ENCODE data around the gene TSFM. TPM values are rescaled to one million over a fixed set of nuclear protein-coding genes. Genes with fewer than 3 reads are reported as not detected.
A peak's percentile ranks its signal among the peaks of the same experiment; 100 is the strongest.

Gene TSFM
- 10 to 100 TPM; 20.0 to 23.2 TPM for total RNA-seq

DNA sequence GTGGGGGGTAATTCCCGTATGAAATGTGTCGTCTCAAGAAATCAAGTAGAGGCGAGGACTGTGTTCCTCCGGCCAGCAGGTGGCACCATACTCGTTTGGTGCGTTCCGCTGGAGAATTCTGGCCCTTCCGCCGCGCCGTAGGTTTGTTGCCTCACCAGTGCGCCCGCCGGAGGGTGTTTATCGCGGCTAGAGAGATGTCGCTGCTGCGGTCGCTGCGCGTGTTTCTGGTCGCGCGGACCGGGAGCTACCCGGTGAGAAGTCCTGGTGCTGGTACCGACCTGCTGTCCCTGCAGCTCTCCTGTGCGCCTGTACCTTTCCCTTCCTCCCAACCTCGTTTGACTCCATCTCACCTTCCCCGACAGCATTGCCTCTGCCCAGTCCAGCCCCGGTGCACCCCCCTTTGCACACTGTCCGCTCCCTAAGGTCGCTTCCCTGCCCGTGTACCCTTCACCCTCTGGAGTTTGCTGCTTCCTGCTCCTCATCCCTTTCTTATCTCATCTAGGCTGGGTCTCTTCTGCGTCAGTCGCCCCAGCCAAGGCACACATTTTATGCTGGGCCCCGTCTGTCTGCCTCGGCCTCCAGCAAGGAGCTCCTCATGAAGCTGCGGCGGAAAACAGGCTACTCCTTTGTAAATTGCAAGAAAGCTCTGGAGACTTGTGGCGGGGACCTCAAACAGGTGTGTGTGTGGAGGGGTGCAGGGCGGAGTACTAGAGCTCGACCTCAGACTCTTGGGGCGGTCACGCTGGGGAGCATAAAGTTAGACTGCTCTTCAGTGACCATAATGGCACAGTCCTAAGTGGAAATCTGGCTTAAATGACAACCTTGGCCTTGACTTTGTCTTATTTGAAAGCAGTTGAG lies at the start of gene TSFM:
TSS of gene TSFM (plus strand) at position 180 of the 858 bp plus-strand sequence. CDS start at position 195, 15 bp downstream.
- TF ChIP-seq, protein P1, sequence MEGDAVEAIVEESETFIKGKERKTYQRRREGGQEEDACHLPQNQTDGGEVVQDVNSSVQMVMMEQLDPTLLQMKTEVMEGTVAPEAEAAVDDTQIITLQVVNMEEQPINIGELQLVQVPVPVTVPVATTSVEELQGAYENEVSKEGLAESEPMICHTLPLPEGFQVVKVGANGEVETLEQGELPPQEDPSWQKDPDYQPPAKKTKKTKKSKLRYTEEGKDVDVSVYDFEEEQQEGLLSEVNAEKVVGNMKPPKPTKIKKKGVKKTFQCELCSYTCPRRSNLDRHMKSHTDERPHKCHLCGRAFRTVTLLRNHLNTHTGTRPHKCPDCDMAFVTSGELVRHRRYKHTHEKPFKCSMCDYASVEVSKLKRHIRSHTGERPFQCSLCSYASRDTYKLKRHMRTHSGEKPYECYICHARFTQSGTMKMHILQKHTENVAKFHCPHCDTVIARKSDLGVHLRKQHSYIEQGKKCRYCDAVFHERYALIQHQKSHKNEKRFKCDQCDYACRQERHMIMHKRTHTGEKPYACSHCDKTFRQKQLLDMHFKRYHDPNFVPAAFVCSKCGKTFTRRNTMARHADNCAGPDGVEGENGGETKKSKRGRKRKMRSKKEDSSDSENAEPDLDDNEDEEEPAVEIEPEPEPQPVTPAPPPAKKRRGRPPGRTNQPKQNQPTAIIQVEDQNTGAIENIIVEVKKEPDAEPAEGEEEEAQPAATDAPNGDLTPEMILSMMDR (IDR thresholded peaks at IDR 0.05) = peak; percentile 64 to 97
- Histone ChIP-seq H3K4me1 (peaks cover 0 to 16% of the 10 kb centered on the region in 2 donors), H3K4me3 (peak within 1 kb of the TSS; percentile 77 to 100), H3K36me3 (peaks cover 33% of the 10 kb centered on the region), H3K27ac (peak within 1 kb of the TSS; percentile 61 to 69), H3K9me3 (no peaks in the 10 kb centered on the region), H3K27me3 (no peaks in the 10 kb centered on the region)
- DNase-seq (ENCODE audit: low spot score) = peak; percentile 96

DNA sequence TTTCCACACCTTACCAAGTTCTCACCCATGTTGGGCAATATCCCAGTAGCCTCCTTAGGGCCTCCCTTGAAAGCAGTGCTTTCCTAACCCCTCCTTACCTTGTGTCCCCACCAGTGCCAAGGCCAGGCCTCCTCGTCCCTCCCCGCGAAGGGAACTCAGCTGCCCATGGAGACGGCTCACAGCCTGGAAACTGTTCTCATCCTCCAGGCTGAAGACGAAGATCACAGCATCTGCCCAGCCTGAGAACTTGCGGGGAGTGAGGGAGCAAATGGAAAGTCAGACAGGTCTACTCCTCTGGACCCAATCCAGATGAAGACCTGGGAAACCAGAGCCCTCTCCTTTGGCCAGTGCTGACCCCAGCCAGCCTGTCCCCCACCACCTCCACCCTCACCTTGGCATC lies 48.7 kb upstream of the TSFM start:
- Histone ChIP-seq H3K4me1 (peaks cover 0 to 39% of the 10 kb centered on the region in 2 donors), H3K4me3 (no peak overlapping the region), H3K27ac (no peak overlapping the region), H3K27me3 (peaks cover 15 to 27% of the 10 kb centered on the region in 2 donors), H3K9me3 (no peaks in the 10 kb centered on the region), H3K36me3 (no peaks in the 10 kb centered on the region)
- no peak for DNase-seq (ENCODE audit: low spot score)
- TF ChIP-seq, protein P1 (IDR thresholded peaks at IDR 0.05) = no peak

DNA sequence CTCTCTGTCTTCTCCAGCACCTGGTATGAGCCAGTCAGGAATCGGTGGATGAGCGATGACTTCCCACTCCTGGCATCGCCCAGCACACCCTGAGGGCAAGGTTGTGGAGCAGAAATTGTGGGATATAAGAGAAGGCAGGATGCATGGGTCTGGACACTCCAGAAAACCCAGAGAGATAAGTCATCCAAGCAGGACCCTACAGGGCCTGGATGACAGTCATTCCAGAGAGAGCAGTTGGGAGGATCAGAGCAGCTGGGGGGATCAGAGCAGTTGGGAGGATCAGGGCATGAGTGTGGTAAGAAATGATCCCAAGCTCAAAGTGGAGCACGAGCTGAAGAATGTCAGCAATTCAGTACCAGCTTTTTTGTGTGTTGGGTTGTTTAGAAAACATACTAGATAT lies 48.0 kb upstream of the TSFM start:
- no peak overlapping the region for H3K4me3 ChIP-seq
- peaks cover 0 to 41% of the 10 kb centered on the region in 2 donors for H3K4me1 ChIP-seq
- H3K27ac ChIP-seq = no peak overlapping the region
- TF ChIP-seq, protein P1 (IDR thresholded peaks at IDR 0.05) = no peak
- no peaks in the 10 kb centered on the region for H3K9me3 ChIP-seq
- no peaks in the 10 kb centered on the region for H3K36me3 ChIP-seq
- DNase-seq (ENCODE audit: low spot score) = no peak
- H3K27me3 ChIP-seq = peaks cover 16 to 29% of the 10 kb centered on the region in 2 donors

DNA sequence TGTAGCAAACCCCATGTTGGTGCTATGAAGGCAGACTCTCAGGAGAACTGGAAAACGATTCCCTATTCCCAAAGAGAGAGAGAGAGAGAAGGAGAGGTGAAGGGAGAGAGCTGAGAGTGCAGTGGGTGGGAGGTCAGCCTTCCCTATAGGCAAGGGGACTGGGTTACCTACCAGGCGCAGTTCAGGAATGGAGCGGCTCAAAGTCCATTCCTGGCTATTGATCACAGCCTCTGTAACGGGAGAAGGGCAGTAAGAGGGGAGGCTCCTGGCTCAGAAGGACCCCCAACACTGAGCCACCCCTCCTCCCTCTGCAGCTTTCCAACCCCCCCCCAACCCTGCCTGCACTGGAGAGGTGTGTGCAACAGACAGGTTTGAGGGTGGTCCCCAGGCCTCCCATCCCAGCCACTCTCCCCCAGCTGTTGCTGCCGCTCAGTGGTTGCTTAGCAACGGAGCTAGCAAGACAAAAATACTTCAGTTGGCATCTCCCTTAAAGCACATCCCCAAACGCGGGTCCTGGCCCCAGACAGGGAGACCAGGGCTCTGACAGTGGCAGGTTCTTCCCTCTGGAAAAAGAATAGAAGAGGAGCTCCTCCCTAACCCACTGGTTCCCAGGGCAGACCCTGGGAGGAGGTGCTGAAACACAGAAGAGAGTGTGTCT lies 47.3 kb upstream of the TSFM start:
- Histone ChIP-seq H3K36me3 (no peaks in the 10 kb centered on the region), H3K27ac (no peak overlapping the region), H3K9me3 (no peaks in the 10 kb centered on the region), H3K4me1 (peaks cover 0 to 41% of the 10 kb centered on the region in 2 donors), H3K27me3 (peaks cover 16 to 29% of the 10 kb centered on the region in 2 donors), H3K4me3 (no peak overlapping the region)
- DNase-seq (ENCODE audit: low spot score) = no peak
- TF ChIP-seq, protein P1 (IDR thresholded peaks at IDR 0.05) = no peak

DNA sequence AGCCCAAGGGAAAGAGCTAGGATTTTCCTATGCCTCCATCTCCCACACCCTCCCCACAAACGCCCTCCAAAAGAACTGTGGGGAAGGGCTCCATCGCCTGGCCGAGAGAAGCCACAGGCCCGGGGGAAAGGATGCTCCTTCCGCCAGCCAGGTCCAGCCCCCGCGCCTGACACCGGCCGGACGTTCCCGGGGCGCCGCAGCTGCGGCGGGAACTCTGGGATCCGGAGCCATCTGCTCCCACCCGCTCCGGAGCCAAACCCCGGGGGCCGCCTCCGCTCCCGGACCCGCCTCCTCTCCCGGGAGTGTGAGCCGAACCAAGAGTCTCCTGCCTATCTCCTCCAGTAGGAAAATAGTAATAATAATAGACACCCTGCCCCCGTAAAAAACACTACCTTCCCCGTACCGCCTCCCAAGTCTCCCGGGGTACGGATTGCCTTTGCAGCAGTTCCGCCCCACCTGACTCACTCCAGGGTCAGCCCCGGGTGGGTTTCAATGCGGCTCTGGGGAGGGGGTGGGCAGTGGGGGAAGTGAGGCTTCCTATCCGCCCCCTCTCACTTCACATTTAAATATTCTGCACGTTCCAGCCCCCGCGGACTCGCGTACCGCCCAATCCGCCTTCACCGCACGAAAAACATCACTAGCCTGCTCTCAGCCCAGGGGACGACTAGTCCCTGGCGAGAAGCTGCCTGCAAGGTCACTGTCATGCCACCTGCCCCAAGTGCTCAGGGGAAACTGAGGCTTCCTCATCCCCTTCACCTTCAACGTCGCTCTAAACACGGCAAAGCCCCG lies 46.4 kb upstream of the TSFM start:
- Histone ChIP-seq H3K4me3 (peak overlapping the region in 1 of 2 donors; percentile 49), H3K27ac (no peak overlapping the region)

More for the DNA sequence above, 46.4 kb upstream of the TSFM start:
- Histone ChIP-seq H3K36me3 (no peaks in the 10 kb centered on the region), H3K27me3 (peaks cover 16 to 29% of the 10 kb centered on the region in 2 donors), H3K9me3 (no peaks in the 10 kb centered on the region), H3K4me1 (peaks cover 0 to 41% of the 10 kb centered on the region in 2 donors)
- TF ChIP-seq, protein P1 (IDR thresholded peaks at IDR 0.05) = peak in 1 of 2 donors; percentile 44
- no peak for DNase-seq (ENCODE audit: low spot score)

Data from right atrium auricular region (tissue), 2 donors.